ENCODE measurements around the gene ZNF654. TPM values are rescaled to one million over a fixed set of nuclear protein-coding genes. Genes with fewer than 3 reads are reported as not detected.

Gene ZNF654
- total RNA-seq, 1 experiment from 2014 or later: 5.0 TPM

GRCh38 chr3:88101142-88101541 lies 42.1 kb downstream of the ZNF654 start:
- CTCF ChIA-PET: no interaction called here
- H3K9me3 ChIP-seq (ENCODE audit: low read length): no peaks in the 10 kb centered on the region
- H3K27me3 ChIP-seq (ENCODE audit: low read length): no peaks in the 10 kb centered on the region
- DNase-seq: no peak
- no peak overlapping the region for H3K4me3 ChIP-seq (ENCODE audit: low read length)
- no peaks in the 10 kb centered on the region for H3F3A ChIP-seq (ENCODE audit: low read length, unreplicated experiment)
- H3K79me2 ChIP-seq (ENCODE audit: low read length): peaks cover 10% of the 10 kb centered on the region
- peaks cover 8% of the 10 kb centered on the region for H3K36me3 ChIP-seq (ENCODE audit: low read depth, low read length)
- no TSS peak for BruUV-seq (replicated peaks)
- no peak overlapping the region for H3K9ac ChIP-seq (ENCODE audit: low read length)
- H3K4me2 ChIP-seq (ENCODE audit: low read length): no peak overlapping the region
- H3K27ac ChIP-seq (ENCODE audit: low read length): no peak overlapping the region
- ATAC-seq: no peak
- intact Hi-C loops (cut with micrococcal nuclease): no loop called here
- POLR2A ChIA-PET (ENCODE audit: unreplicated experiment): no interaction called here
- 0 out of 2 replicates have a peak, but pooled peaks cover 5% of the 10 kb centered on the region for H3K4me1 ChIP-seq (ENCODE audit: insufficient read depth, low read length)
- no peak overlapping the region for H2AFZ ChIP-seq (ENCODE audit: low read length)
- no peaks in the 10 kb centered on the region for H3K9me2 ChIP-seq (replicated peaks; ENCODE audit: low read length)
- no peaks in the 10 kb centered on the region for H4K20me1 ChIP-seq (ENCODE audit: low read length)
- TF ChIP-seq EZH2 (IDR thresholded peaks at IDR 0.05; ENCODE audit: low read length, unreplicated experiment) (no peak), EZH2phosphoT487 (IDR thresholded peaks at IDR 0.05; ENCODE audit: borderline replicate concordance, low read length) (no peak), CTCF (conservative IDR thresholded peaks at IDR 0.05; ENCODE audit: low read depth, low read length) (no peak)

- Histone ChIP-seq H3K4me3 (ENCODE audit: low read length) (no peak overlapping the region), H3F3A (ENCODE audit: low read length, unreplicated experiment) (no peaks in the 10 kb centered on the region), H3K79me2 (ENCODE audit: low read length) (peaks cover 16% of the 10 kb centered on the region), H3K4me2 (ENCODE audit: low read length) (no peak overlapping the region), H3K27me3 (ENCODE audit: low read length) (no peaks in the 10 kb centered on the region), H2AFZ (ENCODE audit: low read length) (no peak overlapping the region), H4K20me1 (ENCODE audit: low read length) (no peaks in the 10 kb centered on the region), H3K4me1 (ENCODE audit: insufficient read depth, low read length) (0 out of 2 replicates have a peak, but pooled peaks cover 5% of the 10 kb centered on the region), H3K9ac (ENCODE audit: low read length) (no peak overlapping the region), H3K9me2 (replicated peaks; ENCODE audit: low read length) (no peaks in the 10 kb centered on the region), H3K36me3 (ENCODE audit: low read depth, low read length) (peaks cover 3% of the 10 kb centered on the region; the same call in 1 of the 2 replicates), H3K9me3 (ENCODE audit: low read length) (no peaks in the 10 kb centered on the region), H3K27ac (ENCODE audit: low read length) (no peak overlapping the region)
- POLR2A ChIA-PET (ENCODE audit: unreplicated experiment): no interaction called here
- DNase-seq (no peak), ATAC-seq (no peak)
- TF ChIP-seq EZH2phosphoT487 (IDR thresholded peaks at IDR 0.05; ENCODE audit: borderline replicate concordance, low read length) (no peak), CTCF (conservative IDR thresholded peaks at IDR 0.05; ENCODE audit: low read depth, low read length) (no peak), EZH2 (IDR thresholded peaks at IDR 0.05; ENCODE audit: low read length, unreplicated experiment) (no peak)
- CTCF ChIA-PET: no interaction called here
- intact Hi-C loops (cut with micrococcal nuclease): no loop called here
- BruUV-seq (replicated peaks): no TSS peak
These were observed 46.3 kb downstream of the ZNF654 start for GRCh38 chr3:88105325-88105724.

GRCh38 chr3:88112289-88112688 lies 53.2 kb downstream of the ZNF654 start:
- intact Hi-C loops (cut with micrococcal nuclease): loop anchor here (5.0 to 10.0 kb wide), 2 partner anchors 80 to 847 kb away; no protein-coding TSS in a partner anchor
- TF ChIP-seq EZH2 (IDR thresholded peaks at IDR 0.05; ENCODE audit: low read length, unreplicated experiment) (no peak), CTCF (conservative IDR thresholded peaks at IDR 0.05; ENCODE audit: low read depth, low read length) (no peak), EZH2phosphoT487 (IDR thresholded peaks at IDR 0.05; ENCODE audit: borderline replicate concordance, low read length) (no peak)
- Histone ChIP-seq H3K4me2 (ENCODE audit: low read length) (no peak overlapping the region), H3K27ac (ENCODE audit: low read length) (no peak overlapping the region), H3K4me3 (ENCODE audit: low read length) (no peak overlapping the region), H3F3A (ENCODE audit: low read length, unreplicated experiment) (no peaks in the 10 kb centered on the region), H4K20me1 (ENCODE audit: low read length) (no peaks in the 10 kb centered on the region), H3K4me1 (ENCODE audit: insufficient read depth, low read length) (no peaks in the 10 kb centered on the region), H3K9me2 (replicated peaks; ENCODE audit: low read length) (no peaks in the 10 kb centered on the region), H2AFZ (ENCODE audit: low read length) (no peak overlapping the region), H3K9ac (ENCODE audit: low read length) (no peak overlapping the region), H3K9me3 (ENCODE audit: low read length) (no peaks in the 10 kb centered on the region), H3K79me2 (ENCODE audit: low read length) (peaks cover 5% of the 10 kb centered on the region; the same call in 1 of the 2 replicates), H3K27me3 (ENCODE audit: low read length) (no peaks in the 10 kb centered on the region), H3K36me3 (ENCODE audit: low read depth, low read length) (peaks cover 6% of the 10 kb centered on the region; the same call in 1 of the 2 replicates)
- CTCF ChIA-PET: no interaction called here
- POLR2A ChIA-PET (ENCODE audit: unreplicated experiment): no interaction called here
- DNase-seq (no peak), ATAC-seq (no peak)
- no TSS peak for BruUV-seq (replicated peaks)

Data from PC-3 (cell line).